HG03354 (cell line): ENCODE results near the gene RNF5.
"Not testable (repeated sequence)": the region's sequence is repeated elsewhere in the genome, so short reads cannot be mapped to it uniquely, and the experiment has no call there.

Source experiments
- ATAC-seq: cut with Tn5 transposase; IDR thresholded peaks from one replicate; pipeline ENCODE4 v1.9.1; 2021; ENCODE audit warnings: mild to moderate bottlenecking; ENCODE audit not compliant: unreplicated experiment, poor library complexity, severe bottlenecking

RNF5 gene

DNA sequence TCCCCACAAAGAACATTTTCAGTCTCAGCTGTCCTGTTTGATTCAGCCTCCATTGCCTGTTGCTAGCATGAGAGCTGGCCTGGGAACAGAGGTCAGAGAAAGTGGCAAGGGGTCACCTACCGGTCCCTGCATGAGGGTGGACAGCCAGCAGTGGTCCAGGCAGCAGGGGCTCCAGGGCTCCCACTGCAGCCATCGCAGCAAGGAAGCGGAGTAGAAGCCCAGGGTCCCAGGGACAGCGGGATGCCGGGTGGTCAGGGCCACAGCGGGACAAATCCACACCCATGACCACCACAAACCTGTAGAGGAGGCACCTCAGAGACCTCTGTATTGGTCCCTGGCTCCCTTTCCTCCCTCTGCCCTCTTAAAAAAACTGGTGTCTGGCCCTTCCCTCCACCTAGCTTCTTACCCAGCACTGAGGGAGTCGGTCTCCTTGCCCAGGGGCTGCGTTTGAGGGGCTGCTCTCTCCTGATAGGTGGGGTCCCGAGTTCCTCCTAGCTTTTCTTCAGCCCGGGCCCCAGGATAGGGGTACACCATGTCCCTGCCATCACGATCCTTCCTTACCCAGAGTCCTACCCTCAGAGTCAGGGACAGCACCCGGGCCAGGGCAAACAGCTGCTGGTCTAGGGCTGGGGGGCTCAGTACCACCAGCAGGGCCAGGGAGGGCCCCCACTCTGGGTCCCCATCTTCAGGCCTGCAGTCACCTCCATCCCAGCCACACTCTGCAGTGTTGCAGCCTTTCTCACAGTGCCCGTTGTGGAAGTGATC is 22.7 kb downstream of the RNF5 start:
- no peak for ATAC-seq

DNA sequence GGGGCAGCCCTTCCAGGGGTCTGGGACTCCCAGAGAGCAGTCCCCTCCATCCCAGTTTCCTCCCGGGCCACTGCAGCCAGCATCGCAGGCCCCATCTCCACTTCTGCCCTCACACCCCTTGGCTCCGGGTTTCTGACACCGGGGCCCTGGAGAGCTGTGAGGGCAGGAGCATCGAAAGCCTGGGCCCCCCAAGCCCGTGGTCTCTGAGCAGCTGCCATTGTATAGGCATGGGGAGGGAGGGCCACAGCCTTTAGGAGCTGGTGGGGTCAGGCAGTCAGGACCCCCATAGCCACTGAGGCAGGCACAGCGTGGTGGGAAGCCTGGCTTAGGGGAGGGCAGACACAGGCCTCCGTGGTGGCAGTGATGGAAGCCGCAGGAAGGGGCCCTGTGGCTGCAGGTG is 24.0 kb downstream of the RNF5 start:
- ATAC-seq, result no peak

GRCh38 chr6:32203426-32204267 is 25.4 kb downstream of the RNF5 start:
- no peak for ATAC-seq

DNA sequence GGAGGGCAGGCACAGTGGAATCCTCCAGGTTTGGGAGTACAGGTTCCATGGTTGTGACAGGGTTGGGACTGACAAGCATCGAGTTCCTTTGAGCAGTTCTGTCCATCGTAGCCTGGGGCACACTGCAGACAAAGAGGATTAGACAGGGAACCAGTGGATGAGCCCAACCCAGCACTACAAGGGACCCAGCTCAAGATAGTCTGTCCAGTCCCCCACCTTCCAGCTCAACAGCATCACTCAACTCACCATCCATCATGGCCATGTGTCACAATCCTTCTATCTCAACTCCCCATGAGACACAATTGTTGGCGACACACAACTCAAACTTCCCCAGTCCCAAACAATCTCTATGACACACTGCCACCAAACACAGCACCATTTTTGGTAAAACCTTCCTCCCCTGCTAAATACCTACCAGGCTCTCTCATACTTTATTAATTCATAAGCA is 26.1 kb downstream of the RNF5 start:
- no peak for ATAC-seq

DNA sequence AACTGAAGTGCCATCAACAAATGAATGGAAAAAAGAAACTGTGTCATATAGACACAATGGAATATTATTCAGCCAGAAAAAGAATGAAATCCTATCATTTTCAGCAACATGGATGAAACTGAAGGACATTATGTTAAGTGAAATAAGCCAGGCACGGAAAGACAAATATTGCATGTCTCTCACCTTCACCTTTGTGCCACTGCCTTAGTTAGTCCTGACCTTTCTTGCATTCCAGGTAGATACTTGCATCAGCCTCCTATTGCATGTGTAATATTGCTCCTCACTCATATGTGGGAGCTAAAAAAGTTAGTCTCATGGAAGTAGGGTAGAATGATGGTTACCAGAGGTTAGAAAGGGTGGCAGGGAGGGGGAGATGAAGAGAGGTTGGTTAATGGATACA is 30.8 kb downstream of the RNF5 start:
- no peak for ATAC-seq

DNA sequence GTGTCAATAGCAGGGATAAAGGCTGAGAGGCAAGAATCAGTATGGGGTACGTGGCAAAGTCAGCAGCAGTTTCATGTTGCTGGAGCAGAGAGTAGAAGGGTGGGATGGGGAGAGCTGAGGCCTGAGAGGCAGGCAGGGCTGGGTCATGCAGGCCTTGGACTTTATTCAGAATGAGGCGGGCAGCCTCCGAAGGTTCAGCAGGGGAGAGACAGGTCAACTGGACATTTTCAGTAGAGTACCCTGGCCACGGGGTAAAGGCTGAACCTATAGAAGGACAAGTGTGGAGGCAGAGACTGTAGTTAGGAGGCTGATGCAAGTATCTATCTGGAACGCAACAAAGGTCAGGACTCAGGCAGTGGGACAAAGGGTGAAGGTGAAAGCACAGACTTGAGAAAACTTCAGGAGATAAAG is 32.0 kb downstream of the RNF5 start:
- no peak for ATAC-seq

DNA sequence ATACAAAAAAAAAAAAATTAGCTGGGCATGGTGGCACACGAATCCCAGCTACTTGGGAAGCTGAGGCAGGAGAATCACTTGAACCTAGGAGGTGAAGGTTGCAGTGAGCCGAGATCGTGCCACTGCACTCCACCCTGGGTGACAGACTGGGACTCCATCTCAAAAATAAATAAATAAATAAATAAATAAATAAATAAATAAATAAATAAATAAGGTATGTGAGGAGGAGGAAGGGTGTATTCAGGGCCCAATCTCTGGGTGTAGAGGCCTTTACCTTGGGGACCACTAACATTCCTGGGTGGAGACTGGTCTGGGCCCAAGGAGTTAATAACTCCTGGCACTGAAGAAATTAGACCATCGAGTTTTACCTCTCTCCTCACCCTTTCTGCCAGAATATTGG is 33.2 kb downstream of the RNF5 start:
- ATAC-seq, result not testable (repeated sequence)

- no peak for ATAC-seq
These were observed 34.0 kb downstream of the RNF5 start for GRCh38 chr6:32212076-32212760.

- ATAC-seq, result no peak
These were observed 35.4 kb downstream of the RNF5 start for GRCh38 chr6:32213649-32214048.

DNA sequence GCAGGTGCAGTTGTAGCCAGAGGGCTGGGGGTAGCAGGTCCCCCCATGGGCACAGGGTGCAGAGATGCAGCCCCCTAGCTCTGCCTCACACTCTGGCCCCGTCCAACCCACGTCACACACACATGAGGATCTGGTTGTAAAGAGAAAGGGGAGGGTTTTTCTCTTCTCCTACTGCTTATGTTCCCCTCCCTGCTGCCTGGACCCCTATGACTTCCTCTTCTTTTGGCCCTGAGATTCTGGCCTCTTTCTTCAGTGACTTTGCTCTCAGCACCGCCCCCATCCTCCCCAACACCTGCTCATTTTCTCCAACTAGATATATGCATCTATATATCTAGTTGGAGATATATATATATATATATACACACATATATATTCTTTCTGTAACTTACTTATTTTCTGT is 35.9 kb downstream of the RNF5 start:
- no peak for ATAC-seq

DNA sequence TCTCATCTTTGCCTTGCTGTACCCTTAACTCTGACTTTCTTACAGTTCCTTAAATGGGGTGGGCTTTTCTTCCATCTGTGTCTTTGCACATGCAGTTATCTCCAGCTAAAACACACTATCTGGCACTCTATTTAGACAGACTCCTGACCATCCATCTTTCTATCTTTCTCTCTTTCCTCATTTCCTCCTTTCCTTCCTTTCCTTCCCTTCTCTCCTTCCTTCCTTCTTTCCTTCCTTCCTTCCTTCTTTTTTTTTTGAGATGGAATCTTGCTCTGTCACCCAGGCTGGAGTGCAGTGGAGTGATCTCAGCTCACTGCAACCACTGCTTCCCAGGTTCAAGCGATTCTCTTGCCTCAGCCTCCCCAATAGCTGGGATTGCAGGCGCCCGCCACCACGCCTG is 37.4 kb downstream of the RNF5 start:
- no peak for ATAC-seq

- ATAC-seq, result no peak
These were observed 38.1 kb downstream of the RNF5 start for GRCh38 chr6:32216285-32216684.

GRCh38 chr6:32216998-32217397 is 38.8 kb downstream of the RNF5 start:
- no peak for ATAC-seq

- ATAC-seq, result no peak
These were observed 40.0 kb downstream of the RNF5 start for GRCh38 chr6:32218167-32218566.

DNA sequence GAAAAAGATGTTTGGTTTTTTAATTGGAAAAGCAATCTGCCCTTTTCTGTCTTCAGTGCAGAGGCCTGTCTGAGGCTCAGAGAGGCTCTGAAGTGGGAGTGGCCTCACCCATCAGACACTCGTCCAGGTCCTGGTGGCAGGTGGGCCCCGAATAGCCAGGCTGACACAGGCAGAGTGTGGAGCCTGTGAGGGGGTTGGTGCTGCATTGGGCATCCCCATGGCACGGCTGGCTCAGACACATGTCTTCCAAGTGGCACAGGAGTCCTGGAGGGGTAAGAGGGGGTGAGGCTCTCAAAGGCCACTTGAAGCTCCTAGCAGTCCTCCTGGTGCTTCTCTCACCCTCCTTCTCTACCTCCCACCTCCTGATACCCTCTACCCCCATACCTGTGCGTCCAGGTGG is 41.8 kb downstream of the RNF5 start:
- no peak for ATAC-seq

GRCh38 chr6:32222333-32223230 is 44.4 kb downstream of the RNF5 start:
- no peak for ATAC-seq

GRCh38 chr6:32223258-32224235 is 45.3 kb downstream of the RNF5 start, which contains the start of gene NOTCH4:
Gene NOTCH4, minus strand, starts transcription at chr6:32224067. Its CDS starts 139 bp downstream, at chr6:32223928.
- no peak for ATAC-seq

- ATAC-seq, result no peak
These were observed 46.5 kb downstream of the RNF5 start for GRCh38 chr6:32224696-32225095.
